Pancreas (tissue), 10 donors: ENCODE data around the gene SEMA6B. TPM values are rescaled to one million over a fixed set of nuclear protein-coding genes. Genes with fewer than 3 reads are reported as not detected.

Experiments used
- ATAC-seq, 4 donors: fragments of 200-7000 bp; cut with Tn5 transposase; one replicate each; pipeline versions ENCODE4 v1.8.0 to v1.9.1; 2020; ENCODE audit warnings: mild to moderate bottlenecking in 4 of 4, moderate library complexity in 4 of 4
- DNase-seq, 6 donors: peaks; one replicate each; pipeline ENCODE4 v3.0.0-alpha.2; 2020
- FAIRE-seq: peaks from 2 replicates; lab custom pipeline; 2012; peaks lifted over from hg19 to GRCh38; lab: Jason Lieb, UNC
- H3K27ac ChIP-seq, 4 donors: fragments of 200-600 bp; sonication (generic); 1 replicate in 3 of 4; 2 replicates in 1 of 4; pipeline versions ENCODE4 v1.5.0 to v1.8.0; 2020
- H3K27me3 ChIP-seq, 4 donors: fragments of 200-600 bp; one replicate each; pipeline ENCODE4 v1.8.0; 2021
- H3K36me3 ChIP-seq, 3 donors: fragments of 200-600 bp; sonication (generic) in 1 of 3; one replicate each; pipeline versions ENCODE4 v1.5.0 to v1.8.0; 2020 to 2021
- H3K4me1 ChIP-seq, 3 donors: fragments of 200-600 bp; one replicate each; pipeline ENCODE4 v1.8.0; 2021
- H3K4me3 ChIP-seq, 4 donors: fragments of 200-600 bp; sonication (generic) in 2 of 4; one replicate each; pipeline versions ENCODE4 v1.5.0 to v1.8.0; 2020 to 2021
- H3K9me3 ChIP-seq, 4 donors: fragments of 200-600 bp; one replicate each; pipeline ENCODE4 v1.8.0; 2021
- CTCF ChIP-seq, 4 donors: fragments of 200-600 bp; sonication (generic) in 3 of 4; IDR thresholded peaks; one replicate each; pipeline versions ENCODE4 v1.5.0 to v1.8.0; 2021; ENCODE audit warnings: antibody characterized with exemption in 4 of 4
- WGBS, 2 donors: extraction: QIAGEN DNeasy Blood & Tissue Kit; methylation state at CpG; one replicate each; pipeline ENCODE4 v1.1.7; 2013; 5-methylcytosine and 5-hydroxymethylcytosine counted together
- intact Hi-C, 3 donors: fragments of 100-400 bp; cut with DNase I; formaldehyde crosslinking; loops; one replicate each; pipeline versions ENCODE4 v1.11.1 to v1.14.2; 2022
- polyA plus RNA-seq, 2 donors: library from polyadenylated mRNA; stranded (reverse); fragments of 200-250 nt; gene quantifications; one replicate each; pipeline ENCODE4 v1.2.3, GENCODE V29; 2013
- total RNA-seq, 6 donors: library from RNA; stranded (reverse); fragmentation: NEBNext Ultra II Directional in 4 of 6; extraction: Animal tissue kit (Norgen Biotek cat#: 25700) in 4 of 6; gene quantifications; one replicate each; pipeline versions ENCODE4 v1.2.1 to v1.2.4, GENCODE V29; 2021 to 2023
- donor health status: healthy with polysubstance abuse.
- donor health status: DM: no; HTN: no; CAD: no; lungs with moderate emphysema.
- donor health status: DM: no; HTN: no; CAD: no.
- donor health status: control.
- donor health status: control.
- donor health status: Bipolar disorder and iron deficiency.
- donor health status: DM: yes; HTN: yes; CAD: no.
- donor health status: DM: no; HTN: no; CAD: no.
- donor health status: DM: no; HTN: no; CAD: no.
- donor health status: DM: yes; HTN: yes; CAD: no.

The SEMA6B gene
- total and polyA plus RNA-seq, 8 donors, result 2.2 to 4.7 (median 3.5) TPM

GRCh38 chr19:4556597-4557127 is 2.8 kb downstream of the SEMA6B start:
- DNase-seq, result peak in 1 of 6 donors; percentile 59
- no peak for FAIRE-seq
- intact Hi-C loops, result no loop called here
- H3K9me3 ChIP-seq, result no peaks in the 10 kb centered on the region
- peak in 2 of 4 donors; percentile 32 to 43 for ATAC-seq
- no peaks in the 10 kb centered on the region for H3K27me3 ChIP-seq
- no peak for TF ChIP-seq CTCF (IDR thresholded peaks at IDR 0.05)
- H3K36me3 ChIP-seq, result no peaks in the 10 kb centered on the region
- no peak overlapping the region for H3K4me3 ChIP-seq
- H3K27ac ChIP-seq, result no peak overlapping the region
- WGBS, 2 donors, result 74 to 78% methylated on average over 23 to 25 of the region's 25 CpGs
- H3K4me1 ChIP-seq, result no peaks in the 10 kb centered on the region

GRCh38 chr19:4555657-4556561 is 3.6 kb downstream of the SEMA6B start:
- intact Hi-C loops, result no loop called here
- Histone ChIP-seq H3K4me3 (no peak overlapping the region), H3K36me3 (no peaks in the 10 kb centered on the region), H3K9me3 (no peaks in the 10 kb centered on the region), H3K27me3 (no peaks in the 10 kb centered on the region), H3K27ac (no peak overlapping the region), H3K4me1 (no peaks in the 10 kb centered on the region)
- TF ChIP-seq CTCF (IDR thresholded peaks at IDR 0.05), result no peak
- DNase-seq, result peak in 1 of 6 donors; percentile 63
- ATAC-seq, result no peak
- no peak for FAIRE-seq
- WGBS, 2 donors, result 73 to 76% methylated on average over 43 of the region's 43 CpGs

- Histone ChIP-seq H3K9me3 (no peaks in the 10 kb centered on the region), H3K4me3 (no peak overlapping the region), H3K4me1 (no peaks in the 10 kb centered on the region), H3K36me3 (no peaks in the 10 kb centered on the region), H3K27ac (no peak overlapping the region), H3K27me3 (no peaks in the 10 kb centered on the region)
- intact Hi-C loops, result no loop called here
- no peak for TF ChIP-seq CTCF (IDR thresholded peaks at IDR 0.05)
- WGBS, 2 donors, result 81 to 90% methylated on average over 7 of the region's 7 CpGs
- no peak for DNase-seq
- no peak for ATAC-seq
- no peak for FAIRE-seq
Observed at GRCh38 chr19:4554717-4555116, 4.8 kb downstream of the SEMA6B start.

- H3K27ac ChIP-seq, result no peak overlapping the region
- 55 to 94% methylated on average over 3 of the region's 3 CpGs for WGBS, 2 donors
- H3K9me3 ChIP-seq, result no peaks in the 10 kb centered on the region
- FAIRE-seq (no peak), ATAC-seq (no peak), DNase-seq (no peak)
- no peaks in the 10 kb centered on the region for H3K36me3 ChIP-seq
- intact Hi-C loops, result no loop called here
- no peaks in the 10 kb centered on the region for H3K27me3 ChIP-seq
- H3K4me1 ChIP-seq, result no peaks in the 10 kb centered on the region
- no peak overlapping the region for H3K4me3 ChIP-seq
- TF ChIP-seq CTCF (IDR thresholded peaks at IDR 0.05), result no peak
Observed at GRCh38 chr19:4553775-4554174, 5.7 kb downstream of the SEMA6B start.
